ENCODE measurements around the gene ERCC4.
"Not testable (repeated sequence)": the region's sequence is repeated elsewhere in the genome, so short reads cannot be mapped to it uniquely, and the experiment has no call there.

ERCC4 gene

GRCh38 chr16:13919683-13920509, at the start of gene ERCC4:
TSS of gene ERCC4 (plus strand) at chr16:13920154. CDS start at chr16:13920166, 12 bp downstream.
- Histone ChIP-seq H3K4me3 (ENCODE audit: low read length) (peak within 1 kb of the TSS; percentile 88), H3K27me3 (ENCODE audit: control insufficient read depth, insufficient read depth, low read length) (no peaks in the 10 kb centered on the region), H3K27ac (ENCODE audit: low read length) (no peak within 1 kb of the TSS), H3K4me1 (ENCODE audit: control insufficient read depth, insufficient read depth, low read length) (no peaks in the 10 kb centered on the region), H3K9me3 (ENCODE audit: control insufficient read depth, insufficient read depth, low read length) (no peaks in the 10 kb centered on the region), H3K36me3 (ENCODE audit: control insufficient read depth, insufficient read depth, low read length) (no peaks in the 10 kb centered on the region; the same call in 1 of the 2 replicates)
- WGBS (ENCODE audit: insufficient coverage, insufficient read length) = no CpG with 5 or more reads among the region's 64 CpGs
- peak; percentile 97 for DNase-seq (ENCODE audit: low read depth, low spot score)

GRCh38 chr16:13873835-13874438, 46.0 kb upstream of the ERCC4 start:
- no peaks in the 10 kb centered on the region for H3K27me3 ChIP-seq (ENCODE audit: control insufficient read depth, insufficient read depth, low read length)
- DNase-seq (ENCODE audit: low read depth, low spot score) = peak; percentile 41
- no peaks in the 10 kb centered on the region for H3K4me1 ChIP-seq (ENCODE audit: control insufficient read depth, insufficient read depth, low read length)
- H3K36me3 ChIP-seq (ENCODE audit: control insufficient read depth, insufficient read depth, low read length) = no peaks in the 10 kb centered on the region
- WGBS (ENCODE audit: insufficient coverage, insufficient read length) = no CpG with 5 or more reads among the region's 5 CpGs
- H3K9me3 ChIP-seq (ENCODE audit: control insufficient read depth, insufficient read depth, low read length) = no peaks in the 10 kb centered on the region
- no peak overlapping the region for H3K27ac ChIP-seq (ENCODE audit: low read length)
- no peak overlapping the region for H3K4me3 ChIP-seq (ENCODE audit: low read length)

GRCh38 chr16:13875614-13876284, 44.2 kb upstream of the ERCC4 start:
- H3K9me3 ChIP-seq (ENCODE audit: control insufficient read depth, insufficient read depth, low read length) = no peaks in the 10 kb centered on the region
- no peak for DNase-seq (ENCODE audit: low read depth, low spot score)
- no peak overlapping the region for H3K4me3 ChIP-seq (ENCODE audit: low read length)
- WGBS (ENCODE audit: insufficient coverage, insufficient read length) = no CpG with 5 or more reads among the region's 5 CpGs
- H3K27ac ChIP-seq (ENCODE audit: low read length) = no peak overlapping the region
- H3K27me3 ChIP-seq (ENCODE audit: control insufficient read depth, insufficient read depth, low read length) = no peaks in the 10 kb centered on the region
- H3K4me1 ChIP-seq (ENCODE audit: control insufficient read depth, insufficient read depth, low read length) = no peaks in the 10 kb centered on the region
- no peaks in the 10 kb centered on the region for H3K36me3 ChIP-seq (ENCODE audit: control insufficient read depth, insufficient read depth, low read length)

- Histone ChIP-seq H3K36me3 (ENCODE audit: control insufficient read depth, insufficient read depth, low read length) (no peaks in the 10 kb centered on the region), H3K4me3 (ENCODE audit: low read length) (no peak overlapping the region), H3K27ac (ENCODE audit: low read length) (no peak overlapping the region), H3K27me3 (ENCODE audit: control insufficient read depth, insufficient read depth, low read length) (no peaks in the 10 kb centered on the region), H3K9me3 (ENCODE audit: control insufficient read depth, insufficient read depth, low read length) (no peaks in the 10 kb centered on the region), H3K4me1 (ENCODE audit: control insufficient read depth, insufficient read depth, low read length) (no peaks in the 10 kb centered on the region)
- no CpG with 5 or more reads among the region's 11 CpGs for WGBS (ENCODE audit: insufficient coverage, insufficient read length)
- DNase-seq (ENCODE audit: low read depth, low spot score) = no peak
Measured at GRCh38 chr16:13883276-13883675, 36.7 kb upstream of the ERCC4 start.

- H3K27ac ChIP-seq (ENCODE audit: low read length) = no peak overlapping the region
- H3K4me1 ChIP-seq (ENCODE audit: control insufficient read depth, insufficient read depth, low read length) = no peaks in the 10 kb centered on the region
Measured at GRCh38 chr16:13883881-13884280, 36.1 kb upstream of the ERCC4 start.

GRCh38 chr16:13885700-13886099, 34.3 kb upstream of the ERCC4 start:
- H3K36me3 ChIP-seq (ENCODE audit: control insufficient read depth, insufficient read depth, low read length) = no peaks in the 10 kb centered on the region
- no peak overlapping the region for H3K27ac ChIP-seq (ENCODE audit: low read length)
- no peaks in the 10 kb centered on the region for H3K27me3 ChIP-seq (ENCODE audit: control insufficient read depth, insufficient read depth, low read length)
- no CpG with 5 or more reads among the region's 6 CpGs for WGBS (ENCODE audit: insufficient coverage, insufficient read length)
- H3K4me1 ChIP-seq (ENCODE audit: control insufficient read depth, insufficient read depth, low read length) = no peaks in the 10 kb centered on the region
- DNase-seq (ENCODE audit: low read depth, low spot score) = no peak
- H3K9me3 ChIP-seq (ENCODE audit: control insufficient read depth, insufficient read depth, low read length) = no peaks in the 10 kb centered on the region; the same call in 1 of the 2 replicates
- H3K4me3 ChIP-seq (ENCODE audit: low read length) = no peak overlapping the region

More at GRCh38 chr16:13883881-13884280, 36.1 kb upstream of the ERCC4 start:
- Histone ChIP-seq H3K9me3 (ENCODE audit: control insufficient read depth, insufficient read depth, low read length) (no peaks in the 10 kb centered on the region; the same call in 1 of the 2 replicates), H3K27me3 (ENCODE audit: control insufficient read depth, insufficient read depth, low read length) (no peaks in the 10 kb centered on the region), H3K4me3 (ENCODE audit: low read length) (no peak overlapping the region), H3K36me3 (ENCODE audit: control insufficient read depth, insufficient read depth, low read length) (no peaks in the 10 kb centered on the region)
- WGBS (ENCODE audit: insufficient coverage, insufficient read length) = 100% methylated on average over 1 of the region's 3 CpGs
- no peak for DNase-seq (ENCODE audit: low read depth, low spot score)

- Histone ChIP-seq H3K27me3 (ENCODE audit: control insufficient read depth, insufficient read depth, low read length) (no peaks in the 10 kb centered on the region), H3K36me3 (ENCODE audit: control insufficient read depth, insufficient read depth, low read length) (no peaks in the 10 kb centered on the region), H3K4me3 (ENCODE audit: low read length) (no peak overlapping the region), H3K27ac (ENCODE audit: low read length) (no peak overlapping the region), H3K4me1 (ENCODE audit: control insufficient read depth, insufficient read depth, low read length) (no peaks in the 10 kb centered on the region), H3K9me3 (ENCODE audit: control insufficient read depth, insufficient read depth, low read length) (no peaks in the 10 kb centered on the region; the same call in 1 of the 2 replicates)
- no CpG with 5 or more reads among the region's 5 CpGs for WGBS (ENCODE audit: insufficient coverage, insufficient read length)
- no peak for DNase-seq (ENCODE audit: low read depth, low spot score)
Measured at GRCh38 chr16:13886608-13887007, 33.3 kb upstream of the ERCC4 start.

GRCh38 chr16:13889323-13889722, 30.6 kb upstream of the ERCC4 start:
- H3K9me3 ChIP-seq (ENCODE audit: control insufficient read depth, insufficient read depth, low read length); H3K4me1 ChIP-seq (ENCODE audit: control insufficient read depth, insufficient read depth, low read length); H3K27ac ChIP-seq (ENCODE audit: low read length); H3K27me3 ChIP-seq (ENCODE audit: control insufficient read depth, insufficient read depth, low read length); DNase-seq (ENCODE audit: low read depth, low spot score); H3K36me3 ChIP-seq (ENCODE audit: control insufficient read depth, insufficient read depth, low read length); H3K4me3 ChIP-seq (ENCODE audit: low read length): not testable (repeated sequence)
- WGBS (ENCODE audit: insufficient coverage, insufficient read length) = no CpG with 5 or more reads among the region's 22 CpGs

- Histone ChIP-seq H3K36me3 (ENCODE audit: control insufficient read depth, insufficient read depth, low read length) (no peaks in the 10 kb centered on the region), H3K27ac (ENCODE audit: low read length) (no peak overlapping the region), H3K9me3 (ENCODE audit: control insufficient read depth, insufficient read depth, low read length) (peaks cover 2% of the 10 kb centered on the region), H3K4me3 (ENCODE audit: low read length) (no peak overlapping the region), H3K27me3 (ENCODE audit: control insufficient read depth, insufficient read depth, low read length) (no peaks in the 10 kb centered on the region), H3K4me1 (ENCODE audit: control insufficient read depth, insufficient read depth, low read length) (no peaks in the 10 kb centered on the region)
- no peak for DNase-seq (ENCODE audit: low read depth, low spot score)
- no CpG with 5 or more reads among the region's 4 CpGs for WGBS (ENCODE audit: insufficient coverage, insufficient read length)
Measured at GRCh38 chr16:13892301-13892700, 27.7 kb upstream of the ERCC4 start.

GRCh38 chr16:13895516-13895915, 24.4 kb upstream of the ERCC4 start:
- DNase-seq (ENCODE audit: low read depth, low spot score) = no peak
- Histone ChIP-seq H3K36me3 (ENCODE audit: control insufficient read depth, insufficient read depth, low read length) (no peaks in the 10 kb centered on the region), H3K27ac (ENCODE audit: low read length) (no peak overlapping the region), H3K9me3 (ENCODE audit: control insufficient read depth, insufficient read depth, low read length) (peaks cover 2% of the 10 kb centered on the region; the same call in 1 of the 2 replicates), H3K4me3 (ENCODE audit: low read length) (no peak overlapping the region), H3K4me1 (ENCODE audit: control insufficient read depth, insufficient read depth, low read length) (no peaks in the 10 kb centered on the region), H3K27me3 (ENCODE audit: control insufficient read depth, insufficient read depth, low read length) (no peaks in the 10 kb centered on the region)
- no CpG with 5 or more reads among the region's 1 CpG for WGBS (ENCODE audit: insufficient coverage, insufficient read length)

All from iPS DF 6.9 (cell line).